ENCODE results near the gene WWC1.

WWC1 gene

DNA sequence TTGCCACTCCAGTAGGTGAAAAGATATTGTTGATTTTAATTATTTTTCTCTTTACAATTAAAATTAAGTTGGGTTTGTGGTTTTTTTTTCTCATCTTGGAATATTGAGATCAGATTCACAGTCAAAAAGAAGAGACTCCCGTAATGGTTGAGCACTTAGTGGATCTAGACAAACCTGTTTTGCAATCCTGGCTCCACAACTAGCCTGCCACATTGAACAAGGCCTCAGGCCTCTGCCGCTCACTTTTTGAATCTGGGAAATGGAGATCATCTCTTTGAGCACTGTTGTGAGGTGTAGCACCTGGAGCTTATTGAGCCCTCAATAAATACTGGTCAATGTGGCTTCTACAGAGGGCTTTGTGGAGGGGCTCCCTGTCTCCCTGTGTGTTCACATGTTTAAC lies 157.7 kb downstream of the WWC1 start:
- H3K27me3 Mint-ChIP-seq (ENCODE audit: low read depth, poor library complexity) = no peaks in the 10 kb centered on the region
- H3K9me3 Mint-ChIP-seq = no peaks in the 10 kb centered on the region
- peaks cover 21% of the 10 kb centered on the region for H3K4me1 Mint-ChIP-seq
- peaks cover 13% of the 10 kb centered on the region for H3K36me3 Mint-ChIP-seq (ENCODE audit: low read depth)
- no peak overlapping the region for H3K4me3 Mint-ChIP-seq
- TF ChIP-seq, protein P1, sequence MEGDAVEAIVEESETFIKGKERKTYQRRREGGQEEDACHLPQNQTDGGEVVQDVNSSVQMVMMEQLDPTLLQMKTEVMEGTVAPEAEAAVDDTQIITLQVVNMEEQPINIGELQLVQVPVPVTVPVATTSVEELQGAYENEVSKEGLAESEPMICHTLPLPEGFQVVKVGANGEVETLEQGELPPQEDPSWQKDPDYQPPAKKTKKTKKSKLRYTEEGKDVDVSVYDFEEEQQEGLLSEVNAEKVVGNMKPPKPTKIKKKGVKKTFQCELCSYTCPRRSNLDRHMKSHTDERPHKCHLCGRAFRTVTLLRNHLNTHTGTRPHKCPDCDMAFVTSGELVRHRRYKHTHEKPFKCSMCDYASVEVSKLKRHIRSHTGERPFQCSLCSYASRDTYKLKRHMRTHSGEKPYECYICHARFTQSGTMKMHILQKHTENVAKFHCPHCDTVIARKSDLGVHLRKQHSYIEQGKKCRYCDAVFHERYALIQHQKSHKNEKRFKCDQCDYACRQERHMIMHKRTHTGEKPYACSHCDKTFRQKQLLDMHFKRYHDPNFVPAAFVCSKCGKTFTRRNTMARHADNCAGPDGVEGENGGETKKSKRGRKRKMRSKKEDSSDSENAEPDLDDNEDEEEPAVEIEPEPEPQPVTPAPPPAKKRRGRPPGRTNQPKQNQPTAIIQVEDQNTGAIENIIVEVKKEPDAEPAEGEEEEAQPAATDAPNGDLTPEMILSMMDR (IDR thresholded peaks at IDR 0.05) = no peak
- DNase-seq = no peak
- H3K27ac Mint-ChIP-seq = no peak overlapping the region

- no peak overlapping the region for H3K4me3 Mint-ChIP-seq
- no peaks in the 10 kb centered on the region for H3K9me3 Mint-ChIP-seq
- H3K27me3 Mint-ChIP-seq (ENCODE audit: low read depth, poor library complexity) = no peaks in the 10 kb centered on the region
- H3K36me3 Mint-ChIP-seq (ENCODE audit: low read depth) = peaks cover 5% of the 10 kb centered on the region
- H3K27ac Mint-ChIP-seq = no peak overlapping the region
- TF ChIP-seq, protein P1 (IDR thresholded peaks at IDR 0.05) = no peak
- H3K4me1 Mint-ChIP-seq = peaks cover 23% of the 10 kb centered on the region
- no peak for DNase-seq
These were observed 160.1 kb downstream of the WWC1 start for GRCh38 chr5:168451565-168451964.

DNA sequence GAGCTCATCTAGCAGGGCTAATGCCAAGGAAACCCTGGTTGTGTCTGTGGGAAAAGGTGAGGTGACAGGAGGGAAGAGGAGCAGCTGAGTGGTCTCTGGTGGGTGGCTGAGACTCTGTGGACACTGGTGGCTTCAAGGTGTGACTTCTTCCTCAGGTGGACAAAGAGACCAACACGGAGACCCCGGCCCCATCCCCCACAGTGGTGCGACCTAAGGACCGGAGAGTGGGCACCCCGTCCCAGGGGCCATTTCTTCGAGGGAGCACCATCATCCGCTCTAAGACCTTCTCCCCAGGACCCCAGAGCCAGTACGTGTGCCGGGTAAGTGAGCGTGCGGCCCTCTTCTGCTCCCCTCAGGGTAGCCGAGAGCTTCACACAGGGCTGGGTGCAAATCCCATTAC lies 163.8 kb downstream of the WWC1 start:
- Mint-ChIP-seq H3K27ac (no peak overlapping the region), H3K4me3 (no peak overlapping the region), H3K9me3 (peaks cover 9% of the 10 kb centered on the region), H3K36me3 (ENCODE audit: low read depth) (peaks cover 23% of the 10 kb centered on the region), H3K4me1 (peaks cover 11% of the 10 kb centered on the region), H3K27me3 (ENCODE audit: low read depth, poor library complexity) (no peaks in the 10 kb centered on the region)
- TF ChIP-seq, protein P1 (IDR thresholded peaks at IDR 0.05) = no peak
- DNase-seq = no peak

DNA sequence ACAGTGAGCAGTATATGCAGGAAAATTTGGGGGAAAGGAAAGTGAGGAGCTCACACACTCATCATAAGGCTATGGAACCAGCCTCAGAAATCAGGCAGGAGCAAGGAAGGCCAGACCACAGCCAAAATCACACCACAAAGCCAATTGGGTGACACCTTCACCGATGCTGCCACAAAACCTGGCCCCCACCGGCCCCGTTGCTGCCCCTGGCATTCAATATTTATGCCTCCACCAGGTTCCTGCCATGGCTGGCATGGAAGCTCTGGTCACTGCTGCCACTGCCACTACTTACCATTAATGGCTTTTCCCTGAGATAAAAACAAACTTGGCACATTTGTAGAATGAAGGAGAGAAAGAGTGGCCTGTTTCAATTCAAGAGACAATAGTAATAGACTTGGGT lies 166.1 kb downstream of the WWC1 start:
- peaks cover 12% of the 10 kb centered on the region for H3K4me1 Mint-ChIP-seq
- H3K4me3 Mint-ChIP-seq = no peak overlapping the region
- TF ChIP-seq, protein P1 (IDR thresholded peaks at IDR 0.05) = no peak
- DNase-seq = no peak
- H3K27me3 Mint-ChIP-seq (ENCODE audit: low read depth, poor library complexity) = peaks cover 4% of the 10 kb centered on the region
- peaks cover 9% of the 10 kb centered on the region for H3K9me3 Mint-ChIP-seq
- H3K27ac Mint-ChIP-seq = no peak overlapping the region
- peaks cover 23% of the 10 kb centered on the region for H3K36me3 Mint-ChIP-seq (ENCODE audit: low read depth)

DNA sequence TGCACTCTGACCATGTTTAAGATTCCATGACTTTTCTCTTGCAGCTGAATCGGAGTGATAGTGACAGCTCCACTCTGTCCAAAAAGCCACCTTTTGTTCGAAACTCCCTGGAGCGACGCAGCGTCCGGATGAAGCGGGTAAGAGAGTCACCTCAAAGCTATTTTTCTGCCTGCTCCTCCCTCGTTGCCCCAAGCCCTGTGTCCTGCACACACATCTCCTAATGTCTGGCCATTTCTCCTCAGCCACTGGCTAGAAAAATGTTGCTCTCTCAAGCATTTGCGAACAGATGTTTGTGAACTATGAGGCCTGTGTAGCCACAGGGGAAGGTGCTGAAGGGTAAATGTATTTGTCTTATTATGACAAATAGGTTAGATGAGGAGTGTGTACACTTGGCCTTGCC lies 169.2 kb downstream of the WWC1 start:
- peaks cover 24% of the 10 kb centered on the region for H3K36me3 Mint-ChIP-seq (ENCODE audit: low read depth)
- H3K4me3 Mint-ChIP-seq = no peak overlapping the region
- peaks cover 6% of the 10 kb centered on the region for H3K27me3 Mint-ChIP-seq (ENCODE audit: low read depth, poor library complexity)
- H3K27ac Mint-ChIP-seq = no peak overlapping the region
- peaks cover 15% of the 10 kb centered on the region for H3K4me1 Mint-ChIP-seq
- DNase-seq = no peak
- peaks cover 9% of the 10 kb centered on the region for H3K9me3 Mint-ChIP-seq
- TF ChIP-seq, protein P1 (IDR thresholded peaks at IDR 0.05) = no peak

- Mint-ChIP-seq H3K27ac (no peak overlapping the region), H3K27me3 (ENCODE audit: low read depth, poor library complexity) (peaks cover 6% of the 10 kb centered on the region), H3K4me1 (peaks cover 12% of the 10 kb centered on the region), H3K4me3 (no peak overlapping the region), H3K9me3 (peaks cover 4% of the 10 kb centered on the region), H3K36me3 (ENCODE audit: low read depth) (peaks cover 18% of the 10 kb centered on the region)
- no peak for DNase-seq
- TF ChIP-seq, protein P1 (IDR thresholded peaks at IDR 0.05) = no peak
These were observed 171.6 kb downstream of the WWC1 start for GRCh38 chr5:168463081-168463480.
